SK-N-SH (cell line): Measurements from ENCODE around the gene SORBS2. TPM values are rescaled to one million over a fixed set of nuclear protein-coding genes. Genes with fewer than 3 reads are reported as not detected.

ENCODE experiments used
- CTCF ChIA-PET: fragments of 300-600, 350-600 bp; formaldehyde crosslinking; extraction: SDS; loops from one replicate; lab custom pipeline; 2021; lab: Yijun Ruan, JAX
- POLR2A ChIA-PET: fragments of 350-600 bp; sonication (Branson Sonifier 250); formaldehyde crosslinking; extraction: SDS; loops from one replicate; lab custom pipeline; 2020; ENCODE audit warnings: antibody characterized with exemption, inconsistent platforms; lab: Yijun Ruan, JAX
- DNase-seq: peaks from one replicate; pipeline ENCODE4 v3.0.0; 2012
- H2AFZ ChIP-seq: fragments of 200-600 bp; sonication (generic); 2 replicates; pipeline ENCODE4 v1.8.1; 2016; ENCODE audit warnings: antibody characterized with exemption, mild to moderate bottlenecking, low read depth
- H3F3A ChIP-seq: fragments of 200-600 bp; sonication (generic); replicated peaks from 2 replicates; pipeline ENCODE3; 2016; ENCODE audit warnings: antibody characterized with exemption, mild to moderate bottlenecking; ENCODE audit not compliant: insufficient read depth
- H3K27ac ChIP-seq, 2 experiments: fragments of 200-500 bp in 1 of 2; fragments of 200-600 bp in 1 of 2; sonication (Bioruptor generic) in 1 of 2; sonication (generic), shearing (Covaris generic) in 1 of 2; 2 replicates each; pipeline versions ENCODE4 v1.5.1 to v1.6.1; 2014 to 2016; ENCODE audit warnings: low read depth in 2 of 2, inconsistent platforms in 1 of 2, low read length in 1 of 2, mild to moderate bottlenecking in 1 of 2, mixed read lengths in 1 of 2
- H3K27me3 ChIP-seq: fragments of 200-600 bp; sonication (generic), shearing (Covaris generic); 2 replicates; pipeline ENCODE4 v1.6.1; 2016; ENCODE audit warnings: mixed run types; ENCODE audit not compliant: insufficient read depth
- H3K36me3 ChIP-seq, 2 experiments: fragments of 200-500 bp in 1 of 2; fragments of 200-600 bp in 1 of 2; sonication (Bioruptor generic) in 1 of 2; sonication (generic) in 1 of 2; replicated peaks in 1 of 2; 2 replicates each; pipeline versions ENCODE3 to v1.5.1; 2014 to 2016; ENCODE audit warnings: low read length in 1 of 2, mild to moderate bottlenecking in 1 of 2; ENCODE audit not compliant: insufficient read depth in 2 of 2, control insufficient read depth in 1 of 2
- H3K4me1 ChIP-seq, 2 experiments: fragments of 200-500 bp in 1 of 2; fragments of 200-600 bp in 1 of 2; sonication (Bioruptor generic) in 1 of 2; sonication (generic), shearing (Covaris generic) in 1 of 2; 2 replicates each; pipeline versions ENCODE4 v1.5.1 to v1.6.1; 2014 to 2016; ENCODE audit warnings: low read depth in 1 of 2, low read length in 1 of 2, mixed run types in 1 of 2; ENCODE audit not compliant: insufficient read depth in 2 of 2, control insufficient read depth in 1 of 2
- H3K4me2 ChIP-seq: fragments of 200-600 bp; sonication (generic), shearing (Covaris generic); 2 replicates; pipeline ENCODE4 v1.6.1; 2017; ENCODE audit warnings: mixed run types
- H3K4me3 ChIP-seq, 2 experiments: fragments of 200-500 bp in 1 of 2; fragments of 200-600 bp in 1 of 2; sonication (Bioruptor generic) in 1 of 2; sonication (generic), shearing (Covaris generic) in 1 of 2; 2 replicates each; pipeline versions ENCODE4 v1.5.1 to v1.8.1; 2014 to 2016; ENCODE audit warnings: low read depth in 2 of 2, inconsistent platforms in 1 of 2, low read length in 1 of 2, mild to moderate bottlenecking in 1 of 2, mixed read lengths in 1 of 2, moderate library complexity in 1 of 2
- H3K79me2 ChIP-seq: fragments of 200-600 bp; sonication (generic); 2 replicates; pipeline ENCODE4 v1.8.1; 2017; ENCODE audit warnings: mild to moderate bottlenecking; ENCODE audit not compliant: insufficient read depth
- H3K9ac ChIP-seq: fragments of 200-600 bp; sonication (generic); 2 replicates; pipeline ENCODE4 v1.6.1; 2017; ENCODE audit warnings: mixed run types
- H3K9me2 ChIP-seq: fragments of 200-600 bp; sonication (generic); 2 replicates; pipeline ENCODE4 v1.6.1; 2017; ENCODE audit warnings: mixed run types
- H3K9me3 ChIP-seq: fragments of 200-600 bp; sonication (generic); 2 replicates; pipeline ENCODE4 v1.6.1; 2017; ENCODE audit warnings: mixed run types, mild to moderate bottlenecking, moderate library complexity
- H4K20me1 ChIP-seq: fragments of 200-600 bp; sonication (generic); 2 replicates; pipeline ENCODE4 v1.6.1; 2017; ENCODE audit warnings: mild to moderate bottlenecking, mixed run types; ENCODE audit not compliant: insufficient read depth
- CHD2 ChIP-seq: fragments of 150-350 bp; IDR thresholded peaks from 2 replicates; pipeline ENCODE4 v1.6.1; 2018; ENCODE audit warnings: low read length; ENCODE audit not compliant: partially characterized antibody
- EZH2phosphoT487 ChIP-seq: fragments of 200-600 bp; sonication (generic); IDR thresholded peaks from 2 replicates; pipeline ENCODE4 v1.6.1; 2017; ENCODE audit warnings: low read depth, mixed run types, mild to moderate bottlenecking, antibody characterized with exemption, moderate library complexity, borderline replicate concordance
- GATA2 ChIP-seq: sonication (generic); formaldehyde crosslinking; IDR thresholded peaks from 2 replicates; pipeline ENCODE4 v1.5.0; 2020; ENCODE audit warnings: mild to moderate bottlenecking, missing genetic modification reagents
- MXI1 ChIP-seq: IDR thresholded peaks from 2 replicates; pipeline ENCODE4 v1.6.1; 2012; ENCODE audit warnings: mild to moderate bottlenecking, low read depth, low read length, improper control_type of control experiment
- RCOR1 ChIP-seq: fragments of 150-350 bp; IDR thresholded peaks from 2 replicates; pipeline ENCODE4 v1.6.1; 2017; ENCODE audit warnings: antibody characterized with exemption, low read length
- SIN3A ChIP-seq: IDR thresholded peaks from 2 replicates; pipeline ENCODE4 v1.6.1; 2012; ENCODE audit warnings: low read depth, mild to moderate bottlenecking, low read length, moderate library complexity, borderline replicate concordance
- SMC3 ChIP-seq: IDR thresholded peaks from 2 replicates; pipeline ENCODE4 v1.6.1; 2012; ENCODE audit warnings: low read depth, low read length, improper control_type of control experiment
- YY1 ChIP-seq: IDR thresholded peaks from 2 replicates; pipeline ENCODE4 v1.4.0; 2012; ENCODE audit warnings: low read depth, mild to moderate bottlenecking
- WGBS: methylation state at CpG from one replicate; pipeline ENCODE4 v1.1.6; 2017; ENCODE audit warnings: low lambda C conversion rate; 5-methylcytosine and 5-hydroxymethylcytosine counted together
- polyA plus RNA-seq, 3 experiments: library from polyadenylated mRNA; depleted of rRNA; stranded (reverse); fragments of >200 nt; gene quantifications; 2 replicates each; pipeline ENCODE4 v1.2.3, GENCODE V29; 2012
- TF ChIP-seq, protein P1 (sequence below): IDR thresholded peaks from 2 replicates; pipeline ENCODE4 v1.6.1; 2012; ENCODE audit warnings: mild to moderate bottlenecking, low read depth, low read length, moderate library complexity
- TF ChIP-seq, protein P2 (sequence below): IDR thresholded peaks from 2 replicates; pipeline ENCODE4 v1.4.0; 2012; ENCODE audit warnings: low read depth
- TF ChIP-seq, protein P3 (sequence below): fragments of 150-350 bp; IDR thresholded peaks from 2 replicates; pipeline ENCODE4 v1.6.1; 2017; ENCODE audit warnings: antibody characterized with exemption, low read length, low read depth, borderline replicate concordance

The SORBS2 gene
- polyA plus RNA-seq, 1 of the 3 experiments (the other 2 are of a cell fraction) = 2.5 TPM

DNA sequence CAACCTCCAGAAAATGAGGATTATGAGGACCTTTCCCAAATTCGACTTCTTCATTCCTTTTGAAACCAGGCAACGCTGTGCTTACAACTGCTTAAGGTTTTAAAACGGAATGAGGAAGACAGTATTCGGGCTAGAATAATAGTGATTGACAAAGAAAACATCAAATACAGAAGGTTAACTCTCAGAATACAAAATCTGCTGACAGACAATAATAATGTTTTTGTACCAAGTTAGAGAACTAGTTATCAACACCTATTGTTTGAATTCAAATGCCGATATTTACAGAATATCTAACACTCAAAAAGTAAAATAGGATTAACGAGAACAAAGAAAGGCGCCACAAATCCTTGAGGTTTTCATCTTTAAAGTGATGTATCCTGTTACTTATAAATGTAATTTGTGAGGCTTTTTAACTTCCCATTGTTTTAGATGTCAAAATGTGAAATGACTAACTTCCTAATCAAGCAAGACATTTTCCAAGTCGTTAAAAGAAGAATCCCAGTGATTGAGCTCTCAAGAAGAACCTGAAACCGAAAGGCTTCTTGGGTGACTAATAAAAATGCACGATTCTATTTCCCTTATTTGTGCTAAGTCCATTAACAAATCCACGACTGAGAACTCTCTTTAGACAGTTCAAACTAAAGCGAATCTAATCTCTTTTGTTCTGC lies 118.3 kb downstream of the SORBS2 start:
- Histone ChIP-seq H3K79me2 (no peaks in the 10 kb centered on the region), H3K27ac (no peak overlapping the region), H3K9me3 (no peaks in the 10 kb centered on the region), H3K9ac (no peak overlapping the region), H3K27me3 (no peaks in the 10 kb centered on the region), H3K9me2 (no peaks in the 10 kb centered on the region), H2AFZ (no peak overlapping the region), H3K4me2 (no peak overlapping the region)
- no peak for TF ChIP-seq GATA2 (CRISPR knock-in tag)
- no peak for TF ChIP-seq SMC3
- TF ChIP-seq, all 33 proteins: peak for 0
- Histone ChIP-seq H3K4me1 (peaks cover 0 to 5% of the 10 kb centered on the region in 2 experiments; a peak in 1 of 4 replicates), H3F3A (no peaks in the 10 kb centered on the region), H4K20me1 (no peaks in the 10 kb centered on the region), H3K36me3 (no peaks in the 10 kb centered on the region), H3K4me3 (no peak overlapping the region)
- no peak for DNase-seq
- WGBS = 70% methylated on average over 12 of the region's 12 CpGs
- CTCF ChIA-PET = no interaction called here
- POLR2A ChIA-PET = no interaction called here

GRCh38 chr4:185689407-185689806 lies 122.6 kb downstream of the SORBS2 start:
- Histone ChIP-seq H3K9ac (no peak overlapping the region), H4K20me1 (no peaks in the 10 kb centered on the region), H3K9me3 (no peaks in the 10 kb centered on the region), H3K4me1 (no peaks in the 10 kb centered on the region; a peak in 2 of 4 replicates), H2AFZ (no peak overlapping the region), H3F3A (no peaks in the 10 kb centered on the region), H3K27me3 (no peaks in the 10 kb centered on the region), H3K4me2 (no peak overlapping the region), H3K9me2 (no peaks in the 10 kb centered on the region), H3K79me2 (no peaks in the 10 kb centered on the region), H3K27ac (no peak overlapping the region), H3K36me3 (no peaks in the 10 kb centered on the region), H3K4me3 (no peak overlapping the region)
- POLR2A ChIA-PET = no interaction called here
- WGBS = 83% methylated on average over 9 of the region's 9 CpGs
- TF ChIP-seq CHD2 (no peak), SIN3A (no peak), MXI1 (no peak), EZH2phosphoT487 (no peak), SMC3 (no peak), RCOR1 (no peak), YY1 (no peak)
- TF ChIP-seq, protein P1, sequence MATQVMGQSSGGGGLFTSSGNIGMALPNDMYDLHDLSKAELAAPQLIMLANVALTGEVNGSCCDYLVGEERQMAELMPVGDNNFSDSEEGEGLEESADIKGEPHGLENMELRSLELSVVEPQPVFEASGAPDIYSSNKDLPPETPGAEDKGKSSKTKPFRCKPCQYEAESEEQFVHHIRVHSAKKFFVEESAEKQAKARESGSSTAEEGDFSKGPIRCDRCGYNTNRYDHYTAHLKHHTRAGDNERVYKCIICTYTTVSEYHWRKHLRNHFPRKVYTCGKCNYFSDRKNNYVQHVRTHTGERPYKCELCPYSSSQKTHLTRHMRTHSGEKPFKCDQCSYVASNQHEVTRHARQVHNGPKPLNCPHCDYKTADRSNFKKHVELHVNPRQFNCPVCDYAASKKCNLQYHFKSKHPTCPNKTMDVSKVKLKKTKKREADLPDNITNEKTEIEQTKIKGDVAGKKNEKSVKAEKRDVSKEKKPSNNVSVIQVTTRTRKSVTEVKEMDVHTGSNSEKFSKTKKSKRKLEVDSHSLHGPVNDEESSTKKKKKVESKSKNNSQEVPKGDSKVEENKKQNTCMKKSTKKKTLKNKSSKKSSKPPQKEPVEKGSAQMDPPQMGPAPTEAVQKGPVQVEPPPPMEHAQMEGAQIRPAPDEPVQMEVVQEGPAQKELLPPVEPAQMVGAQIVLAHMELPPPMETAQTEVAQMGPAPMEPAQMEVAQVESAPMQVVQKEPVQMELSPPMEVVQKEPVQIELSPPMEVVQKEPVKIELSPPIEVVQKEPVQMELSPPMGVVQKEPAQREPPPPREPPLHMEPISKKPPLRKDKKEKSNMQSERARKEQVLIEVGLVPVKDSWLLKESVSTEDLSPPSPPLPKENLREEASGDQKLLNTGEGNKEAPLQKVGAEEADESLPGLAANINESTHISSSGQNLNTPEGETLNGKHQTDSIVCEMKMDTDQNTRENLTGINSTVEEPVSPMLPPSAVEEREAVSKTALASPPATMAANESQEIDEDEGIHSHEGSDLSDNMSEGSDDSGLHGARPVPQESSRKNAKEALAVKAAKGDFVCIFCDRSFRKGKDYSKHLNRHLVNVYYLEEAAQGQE = no peak
- TF ChIP-seq, protein P2, sequence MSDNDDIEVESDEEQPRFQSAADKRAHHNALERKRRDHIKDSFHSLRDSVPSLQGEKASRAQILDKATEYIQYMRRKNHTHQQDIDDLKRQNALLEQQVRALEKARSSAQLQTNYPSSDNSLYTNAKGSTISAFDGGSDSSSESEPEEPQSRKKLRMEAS = no peak
- TF ChIP-seq, protein P3, sequence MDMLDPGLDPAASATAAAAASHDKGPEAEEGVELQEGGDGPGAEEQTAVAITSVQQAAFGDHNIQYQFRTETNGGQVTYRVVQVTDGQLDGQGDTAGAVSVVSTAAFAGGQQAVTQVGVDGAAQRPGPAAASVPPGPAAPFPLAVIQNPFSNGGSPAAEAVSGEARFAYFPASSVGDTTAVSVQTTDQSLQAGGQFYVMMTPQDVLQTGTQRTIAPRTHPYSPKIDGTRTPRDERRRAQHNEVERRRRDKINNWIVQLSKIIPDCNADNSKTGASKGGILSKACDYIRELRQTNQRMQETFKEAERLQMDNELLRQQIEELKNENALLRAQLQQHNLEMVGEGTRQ = no peak
- CTCF ChIA-PET = interaction anchor here (0.7 to 1.2 kb wide), 2 partner anchors 332 kb away, joined by 3 read pairs; no protein-coding TSS in a partner anchor
- no peak for DNase-seq
